HG03442 (cell line): ENCODE results near the gene ZNF658.
"Not testable (repeated sequence)": the region's sequence is repeated elsewhere in the genome, so short reads cannot be mapped to it uniquely, and the experiment has no call there.

ENCODE experiments used
- ATAC-seq: cut with Tn5 transposase; IDR thresholded peaks from one replicate; pipeline ENCODE4 v1.9.1; 2021; ENCODE audit warnings: mild to moderate bottlenecking, moderate library complexity; ENCODE audit not compliant: unreplicated experiment

The ZNF658 gene

DNA sequence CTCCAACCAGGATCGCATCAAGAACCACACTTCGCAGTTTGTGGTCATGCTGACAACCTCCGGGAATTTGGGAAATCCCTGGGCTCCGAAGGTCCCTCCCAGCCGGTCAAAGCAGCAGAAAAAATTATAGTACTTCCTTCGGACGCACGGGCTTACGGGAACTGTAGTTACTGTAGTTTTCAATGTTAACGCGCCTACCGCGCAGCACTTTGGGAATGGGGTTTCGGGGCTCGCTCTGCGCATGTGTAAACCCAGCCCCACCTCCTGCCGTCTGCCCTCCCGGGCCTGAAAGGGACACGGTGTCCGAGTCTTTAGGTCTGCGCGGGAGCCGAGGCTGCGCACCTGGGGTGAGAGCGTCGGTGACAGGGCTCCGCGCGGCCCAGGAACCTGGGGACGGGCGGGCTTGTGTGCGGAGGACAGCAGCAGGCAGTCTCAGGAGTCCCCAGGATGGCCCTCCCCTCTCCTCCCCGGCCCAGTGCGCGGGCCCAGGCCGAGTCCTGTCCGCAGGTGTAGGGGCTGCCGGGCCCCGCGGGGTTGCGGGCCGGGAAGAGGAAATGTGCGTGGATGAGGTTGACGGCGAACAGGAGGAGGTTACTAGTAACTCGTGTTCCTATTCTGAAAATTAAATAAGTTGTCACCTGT lies at the start of gene ZNF658:
TSS of gene ZNF658 (plus strand) at position 236 of the 642 bp plus-strand sequence. CDS start 2,837 bp downstream, outside the sequence.
- peak; percentile 97 for ATAC-seq

DNA sequence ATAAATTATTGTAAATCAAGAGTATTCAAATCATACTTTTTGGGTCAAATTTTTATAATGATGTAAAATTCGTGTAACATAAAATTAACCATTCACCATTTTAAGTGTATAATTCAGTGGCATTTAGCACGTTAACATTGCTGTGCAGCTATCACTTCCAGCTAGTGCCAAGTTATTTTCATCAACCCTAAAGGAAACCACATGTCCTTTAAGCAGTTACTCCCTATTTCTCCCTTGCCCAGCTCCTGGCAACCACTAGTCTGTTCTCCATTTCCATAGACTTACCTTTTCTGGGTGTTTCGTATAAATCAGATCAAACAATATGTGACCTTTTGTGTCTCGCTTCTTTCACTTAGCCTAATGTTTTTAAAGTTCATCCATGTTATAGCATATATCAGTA lies 38.8 kb upstream of the ZNF658 start:
- not testable (repeated sequence) for ATAC-seq

DNA sequence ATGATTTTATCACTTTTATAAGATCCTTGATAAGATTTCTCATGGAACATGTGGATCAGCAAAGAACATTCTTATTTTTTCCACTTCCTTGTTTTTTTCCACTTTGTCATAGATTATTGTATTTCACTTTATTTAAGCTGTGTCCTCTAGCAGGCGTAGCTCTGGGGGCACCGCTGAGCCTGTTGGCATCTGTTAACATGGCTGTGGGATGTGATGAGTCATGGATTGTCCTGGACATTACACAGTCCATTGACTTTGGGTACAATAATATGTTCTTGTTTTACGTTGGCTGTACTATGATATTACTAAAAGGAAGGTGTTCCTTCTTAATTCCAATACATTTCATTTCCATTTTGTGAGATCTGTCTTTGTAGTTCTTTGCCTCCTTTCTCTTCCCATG lies 31.9 kb upstream of the ZNF658 start:
- not testable (repeated sequence) for ATAC-seq

DNA sequence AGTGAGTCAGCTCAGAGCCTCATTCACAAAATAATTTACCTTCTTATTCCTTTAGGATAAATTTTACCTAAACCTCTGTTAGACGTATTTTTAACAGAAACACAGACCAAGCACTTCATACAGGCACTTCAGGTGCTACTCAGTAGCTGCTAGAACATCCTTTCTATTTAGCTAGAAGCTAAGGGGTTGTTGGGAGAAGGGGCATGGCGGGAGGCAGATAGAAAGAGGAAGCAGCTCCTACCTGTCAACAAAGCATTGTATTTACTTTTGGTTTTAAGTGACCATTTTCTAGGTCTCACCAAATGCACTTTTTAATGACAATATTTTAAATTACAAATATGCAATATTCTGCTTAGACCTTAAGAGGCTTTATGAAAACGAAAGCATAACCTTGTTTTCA lies 19.9 kb upstream of the ZNF658 start:
- ATAC-seq = peak; percentile 78

DNA sequence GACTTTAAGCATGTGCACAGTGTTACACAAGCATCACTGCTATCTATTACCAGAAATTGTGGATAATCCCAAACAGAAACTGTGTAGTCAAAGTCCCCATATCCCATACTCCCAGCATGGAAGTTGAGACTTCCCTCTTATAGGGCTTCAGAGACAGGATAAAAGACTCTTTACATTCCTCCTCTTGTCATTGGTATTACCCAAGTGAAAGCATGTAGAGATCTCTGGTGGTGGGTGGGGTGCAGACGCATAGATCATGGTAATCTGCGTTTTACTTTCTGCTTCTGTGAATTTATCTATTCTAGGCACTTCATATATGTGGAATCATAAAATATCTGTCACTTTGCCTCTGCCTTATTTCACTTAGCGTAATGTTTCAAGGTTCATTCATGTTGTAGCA lies 18.7 kb upstream of the ZNF658 start:
- ATAC-seq = not testable (repeated sequence)

GRCh38 chr9:66890334-66890733 lies 10.2 kb upstream of the ZNF658 start:
- peak; percentile 84 for ATAC-seq

DNA sequence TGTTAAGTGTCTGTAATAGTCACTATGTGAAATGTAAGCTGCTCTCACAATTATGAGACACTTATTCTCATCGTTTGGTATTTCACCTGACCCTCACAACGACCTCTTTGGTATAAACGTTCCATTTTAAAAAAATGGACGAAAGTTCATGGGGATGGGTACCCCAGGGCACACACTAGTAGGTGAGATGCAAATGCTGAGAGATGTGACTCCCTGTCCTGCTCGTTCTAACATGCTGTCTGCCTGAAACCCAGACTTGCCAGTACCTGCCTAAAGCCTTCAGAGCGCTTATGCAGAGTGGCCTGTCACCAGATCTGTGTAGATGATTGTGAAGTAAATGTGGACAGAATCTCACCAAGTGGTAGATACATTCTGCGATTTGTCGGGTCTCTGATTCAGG lies 616 bp downstream of the ZNF658 start:
- peak; percentile 19 for ATAC-seq

GRCh38 chr9:66909560-66909959 lies 9.0 kb downstream of the ZNF658 start:
- not testable (repeated sequence) for ATAC-seq

DNA sequence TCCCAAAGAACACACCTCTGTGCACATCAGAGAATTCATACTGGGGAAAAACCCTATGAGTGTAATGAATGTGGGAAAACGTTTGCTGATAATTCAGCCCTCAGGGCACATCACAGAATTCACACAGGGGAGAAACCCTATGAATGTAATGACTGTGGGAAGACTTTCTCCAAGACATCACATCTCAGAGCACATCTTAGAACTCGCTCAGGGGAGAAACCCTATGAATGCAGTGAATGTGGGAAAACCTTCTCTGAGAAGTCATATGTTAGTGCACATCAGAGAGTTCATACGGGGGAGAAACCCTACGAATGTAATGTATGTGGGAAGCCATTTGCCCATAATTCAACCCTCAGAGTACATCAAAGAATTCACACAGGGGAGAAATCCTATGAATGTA lies 19.5 kb downstream of the ZNF658 start:
- ATAC-seq = not testable (repeated sequence)

DNA sequence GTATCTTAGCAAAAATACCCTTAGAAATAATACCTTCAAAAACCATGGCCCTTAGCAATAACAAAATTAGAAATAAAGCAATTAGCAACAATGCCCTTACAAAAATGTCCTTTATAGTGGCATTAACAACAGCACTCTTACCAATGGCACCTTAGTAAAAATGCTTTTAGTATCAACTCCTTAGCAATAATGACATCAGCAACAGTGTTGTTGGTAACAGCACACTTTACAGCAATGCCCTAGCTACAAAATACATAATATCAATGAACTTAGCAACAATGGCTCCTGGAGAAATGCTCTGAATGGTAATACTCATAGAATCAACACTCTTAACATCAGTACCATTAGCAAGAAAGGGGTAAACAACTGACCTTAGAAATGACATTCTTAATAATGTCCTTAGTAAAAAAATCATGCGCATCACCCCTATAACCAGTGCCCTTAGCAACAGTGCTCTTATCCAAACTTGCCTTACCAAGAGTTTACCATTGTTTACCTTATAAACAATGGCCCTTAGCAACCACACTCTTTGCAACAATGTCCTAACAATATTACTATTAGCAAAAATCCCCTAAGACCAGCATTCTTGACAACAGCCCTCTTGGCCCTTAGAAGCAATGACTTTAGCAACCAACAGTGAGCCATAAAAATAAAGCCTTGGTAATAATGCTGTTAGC lies 35.8 kb downstream of the ZNF658 start:
- ATAC-seq = not testable (repeated sequence)

- ATAC-seq = not testable (repeated sequence)
These were observed 37.1 kb downstream of the ZNF658 start for GRCh38 chr9:66937662-66938061.

DNA sequence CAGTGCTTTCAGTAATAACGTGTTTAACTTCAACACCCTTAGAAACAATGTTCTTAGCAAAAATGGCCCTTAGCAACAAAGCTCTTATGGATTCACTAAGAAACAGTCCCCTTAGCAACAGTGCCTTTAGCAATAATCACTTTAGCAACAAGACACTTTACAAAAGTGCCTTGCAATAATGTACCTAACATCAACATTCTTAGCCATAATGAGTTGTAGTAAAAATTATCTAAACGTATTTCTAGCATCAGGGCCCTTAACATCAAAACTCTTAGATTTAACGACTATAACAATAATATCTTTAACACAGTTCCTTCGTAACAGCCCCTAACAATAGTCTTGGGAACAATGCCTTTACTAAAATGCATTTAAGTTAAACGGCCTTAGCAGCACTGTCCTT lies 37.8 kb downstream of the ZNF658 start:
- not testable (repeated sequence) for ATAC-seq

GRCh38 chr9:66939878-66940830 lies 39.6 kb downstream of the ZNF658 start:
- ATAC-seq = not testable (repeated sequence)

GRCh38 chr9:66942400-66943155 lies 42.1 kb downstream of the ZNF658 start:
- ATAC-seq = not testable (repeated sequence)

- ATAC-seq = not testable (repeated sequence)
These were observed 52.1 kb downstream of the ZNF658 start for GRCh38 chr9:66952576-66952975.
